Measurements from ENCODE around the gene PDIA5. TPM values are rescaled to one million over a fixed set of nuclear protein-coding genes. Genes with fewer than 3 reads are reported as not detected.
A peak's percentile ranks its signal among the peaks of the same experiment; 100 is the strongest.

PDIA5 gene
- total and polyA plus RNA-seq, 3 donors from 2014 or later = 49.6 to 76.8 (median 76.0) TPM

GRCh38 chr3:123064914-123065313, 1.9 kb upstream of the PDIA5 start:
- intact Hi-C loops (cut with DNase I; ENCODE audit: low total_unique reads) = no loop called here

GRCh38 chr3:123066599-123066895, 278 bp upstream of the PDIA5 start:
- Histone ChIP-seq H3K4me1 (peaks cover 21% of the 10 kb centered on the region), H3K36me3 (ENCODE audit: low read depth, missing control alignments) (no peaks in the 10 kb centered on the region), H3K27me3 (no peaks in the 10 kb centered on the region), H3K9me3 (no peaks in the 10 kb centered on the region), H3K4me3 (peak overlapping the region; percentile 83 to 86), H3K27ac (no peak overlapping the region)
- WGBS, 2 donors = 3 to 9% methylated on average over 6 of the region's 6 CpGs
- no peak for TF ChIP-seq CTCF (IDR thresholded peaks at IDR 0.05)
- TF ChIP-seq POLR2A (IDR thresholded peaks at IDR 0.05) = no peak
- intact Hi-C loops (cut with DNase I; ENCODE audit: low total_unique reads) = no loop called here
- DNase-seq = no peak

More at GRCh38 chr3:123064914-123065313, 1.9 kb upstream of the PDIA5 start:
- Histone ChIP-seq H3K4me1 (peaks cover 5% of the 10 kb centered on the region), H3K27ac (no peak overlapping the region), H3K4me3 (no peak overlapping the region), H3K27me3 (no peaks in the 10 kb centered on the region), H3K36me3 (ENCODE audit: low read depth, missing control alignments) (no peaks in the 10 kb centered on the region), H3K9me3 (no peaks in the 10 kb centered on the region)
- no peak for DNase-seq
- 38 to 50% methylated on average over 1 of the region's 1 CpG for WGBS, 2 donors
- TF ChIP-seq POLR2A (IDR thresholded peaks at IDR 0.05) (no peak), CTCF (IDR thresholded peaks at IDR 0.05) (no peak)

- Histone ChIP-seq H3K27ac (peak overlapping the region; percentile 42 to 50), H3K9me3 (no peaks in the 10 kb centered on the region), H3K27me3 (no peaks in the 10 kb centered on the region), H3K4me1 (peaks cover 33% of the 10 kb centered on the region), H3K4me3 (peak overlapping the region; percentile 83 to 86), H3K36me3 (ENCODE audit: low read depth, missing control alignments) (no peaks in the 10 kb centered on the region)
- TF ChIP-seq CTCF (IDR thresholded peaks at IDR 0.05) (no peak), POLR2A (IDR thresholded peaks at IDR 0.05) (no peak)
- intact Hi-C loops (cut with DNase I; ENCODE audit: low total_unique reads) = no loop called here
- DNase-seq = peak; percentile 73
- WGBS, 2 donors = 3 to 6% methylated on average over 23 to 24 of the region's 24 CpGs
These were observed 1.1 kb downstream of the PDIA5 start for GRCh38 chr3:123067689-123068600.

- no peak for DNase-seq
- H3K27me3 ChIP-seq = no peaks in the 10 kb centered on the region
- intact Hi-C loops (cut with DNase I; ENCODE audit: low total_unique reads) = no loop called here
- H3K27ac ChIP-seq = peak overlapping the region; percentile 42 to 50
- no peaks in the 10 kb centered on the region for H3K9me3 ChIP-seq
- H3K4me3 ChIP-seq = peak overlapping the region in 1 of 2 donors; percentile 83
- no peaks in the 10 kb centered on the region for H3K36me3 ChIP-seq (ENCODE audit: low read depth, missing control alignments)
- 45 to 59% methylated on average over 12 of the region's 12 CpGs for WGBS, 2 donors
- H3K4me1 ChIP-seq = peaks cover 33% of the 10 kb centered on the region
- TF ChIP-seq CTCF (IDR thresholded peaks at IDR 0.05) (no peak), POLR2A (IDR thresholded peaks at IDR 0.05) (no peak)
These were observed 2.0 kb downstream of the PDIA5 start for GRCh38 chr3:123068601-123069381.

All from testis (tissue), 3 donors.